ENCODE measurements around the gene OR2AJ1. TPM values are rescaled to one million over a fixed set of nuclear protein-coding genes. Genes with fewer than 3 reads are reported as not detected.

OR2AJ1 gene
- total RNA-seq, 4 donors from 2014 or later, result not detected

GRCh38 chr1:247913786-247914185 is 10.9 kb upstream of the OR2AJ1 start:
- H3K9me3 ChIP-seq, result peaks cover 0 to 3% (median 0%) of the 10 kb centered on the region in 4 donors
- no peaks in the 10 kb centered on the region for H3K27me3 ChIP-seq
- H3K4me1 ChIP-seq, result no peaks in the 10 kb centered on the region
- DNase-seq, result no peak
- TF ChIP-seq, protein P1, sequence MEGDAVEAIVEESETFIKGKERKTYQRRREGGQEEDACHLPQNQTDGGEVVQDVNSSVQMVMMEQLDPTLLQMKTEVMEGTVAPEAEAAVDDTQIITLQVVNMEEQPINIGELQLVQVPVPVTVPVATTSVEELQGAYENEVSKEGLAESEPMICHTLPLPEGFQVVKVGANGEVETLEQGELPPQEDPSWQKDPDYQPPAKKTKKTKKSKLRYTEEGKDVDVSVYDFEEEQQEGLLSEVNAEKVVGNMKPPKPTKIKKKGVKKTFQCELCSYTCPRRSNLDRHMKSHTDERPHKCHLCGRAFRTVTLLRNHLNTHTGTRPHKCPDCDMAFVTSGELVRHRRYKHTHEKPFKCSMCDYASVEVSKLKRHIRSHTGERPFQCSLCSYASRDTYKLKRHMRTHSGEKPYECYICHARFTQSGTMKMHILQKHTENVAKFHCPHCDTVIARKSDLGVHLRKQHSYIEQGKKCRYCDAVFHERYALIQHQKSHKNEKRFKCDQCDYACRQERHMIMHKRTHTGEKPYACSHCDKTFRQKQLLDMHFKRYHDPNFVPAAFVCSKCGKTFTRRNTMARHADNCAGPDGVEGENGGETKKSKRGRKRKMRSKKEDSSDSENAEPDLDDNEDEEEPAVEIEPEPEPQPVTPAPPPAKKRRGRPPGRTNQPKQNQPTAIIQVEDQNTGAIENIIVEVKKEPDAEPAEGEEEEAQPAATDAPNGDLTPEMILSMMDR (IDR thresholded peaks at IDR 0.05), result no peak
- TF ChIP-seq POLR2A (IDR thresholded peaks at IDR 0.05), result no peak
- no peak overlapping the region for H3K4me3 ChIP-seq
- H3K36me3 ChIP-seq, result no peaks in the 10 kb centered on the region
- H3K27ac ChIP-seq, result no peak overlapping the region

- Histone ChIP-seq H3K4me3 (no peak overlapping the region), H3K36me3 (no peaks in the 10 kb centered on the region), H3K27ac (no peak overlapping the region), H3K27me3 (no peaks in the 10 kb centered on the region), H3K9me3 (peaks cover 0 to 3% (median 0%) of the 10 kb centered on the region in 4 donors), H3K4me1 (no peaks in the 10 kb centered on the region)
- TF ChIP-seq POLR2A (IDR thresholded peaks at IDR 0.05), result no peak
- TF ChIP-seq, protein P1 (IDR thresholded peaks at IDR 0.05), result no peak
- no peak for DNase-seq
Measured at GRCh38 chr1:247914941-247915662, 9.6 kb upstream of the OR2AJ1 start.

- Histone ChIP-seq H3K9me3 (peaks cover 0 to 3% (median 0%) of the 10 kb centered on the region in 4 donors), H3K27ac (no peak within 1 kb of the TSS), H3K4me1 (no peaks in the 10 kb centered on the region), H3K36me3 (no peaks in the 10 kb centered on the region), H3K4me3 (no peak within 1 kb of the TSS), H3K27me3 (no peaks in the 10 kb centered on the region)
- no peak for DNase-seq
- TF ChIP-seq POLR2A (IDR thresholded peaks at IDR 0.05), result no peak
- TF ChIP-seq, protein P1 (IDR thresholded peaks at IDR 0.05), result no peak
Measured at GRCh38 chr1:247919952-247920351, 4.7 kb upstream of the OR2AJ1 start, which contains the start of gene OR2T8. TSS of gene OR2T8 (plus strand) at chr1:247920252. CDS start at chr1:247921018, 766 bp downstream.

DNA sequence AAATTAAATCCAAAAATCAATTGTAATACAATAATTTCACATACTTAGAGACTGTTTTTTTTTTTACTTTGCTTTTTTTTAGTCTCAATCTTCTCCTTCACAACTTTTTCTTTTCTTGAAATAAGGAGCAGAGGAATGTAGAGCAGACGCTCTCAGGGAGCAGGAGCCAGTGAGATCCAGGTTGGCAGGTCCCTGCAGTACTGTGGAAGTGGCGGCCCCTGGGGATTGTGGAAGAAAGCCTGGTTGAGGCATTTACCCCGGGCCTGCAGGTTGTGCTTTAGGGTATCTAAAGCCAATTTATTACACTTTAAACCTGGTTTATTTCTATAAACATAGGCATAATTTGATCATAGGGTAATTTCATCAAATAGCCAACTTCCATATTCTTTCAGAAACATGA is 748 bp upstream of the OR2AJ1 start:
- Histone ChIP-seq H3K27me3 (no peaks in the 10 kb centered on the region), H3K4me1 (no peaks in the 10 kb centered on the region), H3K27ac (no peak overlapping the region), H3K9me3 (no peaks in the 10 kb centered on the region), H3K36me3 (no peaks in the 10 kb centered on the region), H3K4me3 (no peak overlapping the region)
- no peak for DNase-seq
- no peak for TF ChIP-seq POLR2A (IDR thresholded peaks at IDR 0.05)
- TF ChIP-seq, protein P1 (IDR thresholded peaks at IDR 0.05), result no peak

DNA sequence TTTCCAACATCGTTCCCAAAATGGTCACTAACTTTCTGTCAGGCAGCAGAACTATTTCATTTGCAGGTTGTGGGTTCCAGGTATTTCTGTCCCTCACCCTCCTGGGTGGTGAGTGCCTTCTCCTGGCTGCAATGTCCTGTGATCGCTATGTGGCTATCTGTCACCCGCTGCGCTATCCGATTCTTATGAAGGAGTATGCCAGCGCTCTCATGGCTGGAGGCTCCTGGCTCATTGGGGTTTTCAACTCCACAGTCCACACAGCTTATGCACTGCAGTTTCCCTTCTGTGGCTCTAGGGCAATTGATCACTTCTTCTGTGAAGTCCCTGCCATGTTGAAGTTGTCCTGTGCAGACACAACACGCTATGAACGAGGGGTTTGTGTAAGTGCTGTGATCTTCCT is 9.3 kb downstream of the OR2AJ1 start:
- H3K4me1 ChIP-seq, result no peaks in the 10 kb centered on the region
- H3K36me3 ChIP-seq, result no peaks in the 10 kb centered on the region
- DNase-seq, result no peak
- H3K27ac ChIP-seq, result no peak overlapping the region
- no peak for TF ChIP-seq POLR2A (IDR thresholded peaks at IDR 0.05)
- TF ChIP-seq, protein P1 (IDR thresholded peaks at IDR 0.05), result no peak
- peaks cover 0 to 6% (median 0%) of the 10 kb centered on the region in 4 donors for H3K9me3 ChIP-seq
- no peaks in the 10 kb centered on the region for H3K27me3 ChIP-seq
- H3K4me3 ChIP-seq, result no peak overlapping the region

All from Peyer's patch (tissue), 4 donors.